HCT116 (cell line): ENCODE results near the gene WNT2. TPM values are rescaled to one million over a fixed set of nuclear protein-coding genes. Genes with fewer than 3 reads are reported as not detected.

Source experiments
- ATAC-seq: fragments of 200-7000 bp; cut with Tn5 transposase; 2 replicates; pipeline ENCODE4 v1.9.1; 2020; ENCODE audit warnings: mild to moderate bottlenecking, moderate library complexity
- BruUV-seq: library from RNA; stranded (reverse); fragments of 400-500 nt; replicated peaks from 2 replicates; lab custom pipeline; 2021; lab: Mats Ljungman, UMichigan
- CTCF ChIA-PET: fragments of 300-600 bp; sonication (Branson Sonifier 250); formaldehyde crosslinking; loops from one replicate; lab custom pipeline; 2021; ENCODE audit warnings: antibody characterized with exemption; lab: Charles Lee
- POLR2A ChIA-PET: fragments of 300-600, 350-600 bp; sonication (Branson Sonifier 250); formaldehyde crosslinking; loops from one replicate; lab custom pipeline; 2021; ENCODE audit warnings: antibody characterized with exemption; lab: Charles Lee
- RAD21 ChIA-PET, 2 experiments: fragments of 300-600 bp; sonication (Branson Sonifier 250); formaldehyde crosslinking; loops; one replicate each; lab custom pipeline; 2023; ENCODE audit warnings: low total read pairs in 2 of 2; ENCODE audit not compliant: uncharacterized antibody in 2 of 2, unreplicated experiment in 2 of 2, low non-redundant PET in 1 of 2; lab: Charles Lee
- DNase-seq: peaks from one replicate; pipeline ENCODE4 v3.0.0-alpha.2; 2010; ENCODE audit warnings: low read depth, low spot score
- H2AFZ ChIP-seq: fragments of 200-600 bp; shearing (Covaris generic), sonication (generic); 2 replicates; pipeline ENCODE4 v1.6.1; 2017; ENCODE audit warnings: low read depth, mixed run types, mixed read lengths, antibody characterized with exemption, low read length; ENCODE audit not compliant: poor library complexity, severe bottlenecking
- H3K27ac ChIP-seq: 2 replicates; pipeline ENCODE4 v1.5.1; 2012; ENCODE audit warnings: low read depth, low read length
- H3K27me3 ChIP-seq: fragments of 200-600 bp; sonication (generic); 2 replicates; pipeline ENCODE4 v1.6.1; 2016; ENCODE audit warnings: mixed run types, low read length, mixed read lengths; ENCODE audit not compliant: insufficient read depth
- H3K36me3 ChIP-seq, 2 experiments: fragments of 200-500 bp in 1 of 2; fragments of 200-600 bp in 1 of 2; sonication (Bioruptor generic) in 1 of 2; sonication (generic) in 1 of 2; 2 replicates each; pipeline versions ENCODE4 v1.5.1 to v1.6.1; 2014 to 2016; ENCODE audit warnings: low read length in 2 of 2, inconsistent platforms in 1 of 2, mixed read lengths in 1 of 2, mixed run types in 1 of 2; ENCODE audit not compliant: insufficient read depth in 2 of 2, control insufficient read depth in 1 of 2
- H3K4me1 ChIP-seq, 2 experiments: fragments of 200-600 bp in 1 of 2; sonication (generic) in 1 of 2; 2 replicates each; pipeline versions ENCODE4 v1.5.1 to v1.6.1; 2012 to 2017; ENCODE audit warnings: low read length in 2 of 2, inconsistent platforms in 1 of 2, mild to moderate bottlenecking in 1 of 2, mixed read lengths in 1 of 2, mixed run types in 1 of 2, moderate library complexity in 1 of 2; ENCODE audit not compliant: insufficient read depth in 2 of 2, control insufficient read depth in 1 of 2
- H3K4me2 ChIP-seq: fragments of 200-600 bp; sonication (generic); 2 replicates; pipeline ENCODE4 v1.6.1; 2017; ENCODE audit warnings: mixed run types, low read length, mixed read lengths
- H3K4me3 ChIP-seq, 2 experiments: fragments of 200-600 bp in 1 of 2; sonication (generic) in 1 of 2; replicated peaks in 1 of 2; 2 replicates each; pipeline ENCODE4 v1.5.1; 2011 to 2016; ENCODE audit warnings: low read length in 2 of 2, control low read depth in 1 of 2, low read depth in 1 of 2, mild to moderate bottlenecking in 1 of 2, mixed read lengths in 1 of 2, mixed run types in 1 of 2
- H3K79me2 ChIP-seq: fragments of 200-600 bp; sonication (generic); 2 replicates; pipeline ENCODE4 v1.6.1; 2017; ENCODE audit warnings: mild to moderate bottlenecking, mixed run types, low read length, moderate library complexity, mixed read lengths; ENCODE audit not compliant: insufficient read depth
- H3K9ac ChIP-seq: fragments of 200-600 bp; sonication (generic); 2 replicates; pipeline ENCODE4 v1.6.1; 2016; ENCODE audit warnings: low read length, mixed read lengths
- H3K9me2 ChIP-seq: fragments of 200-600 bp; sonication (generic), shearing (Covaris generic); 2 replicates; pipeline ENCODE4 v1.6.1; 2017; ENCODE audit warnings: mixed run types, mild to moderate bottlenecking, moderate library complexity; ENCODE audit not compliant: insufficient read depth
- H3K9me3 ChIP-seq, 2 experiments: fragments of 200-500 bp in 1 of 2; fragments of 200-600 bp in 1 of 2; sonication (Bioruptor generic) in 1 of 2; sonication (generic) in 1 of 2; 2 replicates each; pipeline ENCODE4 v1.6.1; 2014 to 2017; ENCODE audit warnings: low read length in 2 of 2, mixed read lengths in 2 of 2, inconsistent platforms in 1 of 2, low read depth in 1 of 2, mild to moderate bottlenecking in 1 of 2, mixed run types in 1 of 2, moderate library complexity in 1 of 2; ENCODE audit not compliant: control insufficient read depth in 1 of 2, insufficient read depth in 1 of 2
- H4K20me1 ChIP-seq: fragments of 200-600 bp; sonication (generic), shearing (Covaris generic); 2 replicates; pipeline ENCODE4 v1.6.1; 2017; ENCODE audit warnings: mixed run types, mild to moderate bottlenecking, moderate library complexity; ENCODE audit not compliant: insufficient read depth
- ATF3 ChIP-seq: IDR thresholded peaks from 2 replicates; pipeline ENCODE4 v1.6.1; 2012
- CBX3 ChIP-seq: IDR thresholded peaks from 2 replicates; pipeline ENCODE4 v1.6.1; 2012; ENCODE audit warnings: low read depth
- POLR2AphosphoS5 ChIP-seq: IDR thresholded peaks from 2 replicates; pipeline ENCODE4 v1.6.1; 2011; ENCODE audit warnings: mild to moderate bottlenecking, low read depth, low read length, moderate library complexity
- TCF7L2 ChIP-seq: IDR thresholded peaks from 2 replicates; pipeline ENCODE4 v1.7.0; 2011; ENCODE audit warnings: borderline replicate concordance, inconsistent platforms; ENCODE audit not compliant: insufficient read depth, insufficient read length; ENCODE audit errors: extremely low read depth
- ZBTB33 ChIP-seq: IDR thresholded peaks from 2 replicates; pipeline ENCODE4 v1.6.1; 2011; ENCODE audit warnings: mild to moderate bottlenecking, low read length, moderate library complexity; ENCODE audit not compliant: insufficient replicate concordance; ENCODE audit errors: extremely low read depth
- intact Hi-C: fragments of 100-400 bp; cut with micrococcal nuclease; formaldehyde crosslinking; loops from 2 replicates; pipeline ENCODE4 v1.10.0; 2022
- total RNA-seq: library from RNA; stranded (reverse); gene quantifications from one replicate; pipeline ENCODE4 v1.2.1, GENCODE V29; 2021; ENCODE audit not compliant: unreplicated experiment

Gene WNT2
- total RNA-seq, 1 experiment from 2014 or later: 0.12 TPM

GRCh38 chr7:117364339-117365080 lies 41.7 kb upstream of the WNT2 start:
- TF ChIP-seq CBX3: no peak
- no peak for TF ChIP-seq POLR2AphosphoS5
- no peak for TF ChIP-seq ZBTB33
- TF ChIP-seq ATF3: no peak
- TF ChIP-seq TCF7L2: no peak
- Histone ChIP-seq H3K27ac (no peak overlapping the region), H3K36me3 (no peaks in the 10 kb centered on the region), H3K4me3 (no peak overlapping the region), H3K4me2 (no peak overlapping the region), H4K20me1 (no peaks in the 10 kb centered on the region), H2AFZ (no peak overlapping the region), H3K9ac (no peak overlapping the region), H3K4me1 (no peaks in the 10 kb centered on the region), H3K9me3 (no peaks in the 10 kb centered on the region), H3K9me2 (no peaks in the 10 kb centered on the region), H3K79me2 (no peaks in the 10 kb centered on the region), H3K27me3 (no peaks in the 10 kb centered on the region)
- no TSS peak for BruUV-seq
- ChIA-PET CTCF (no interaction called here), POLR2A (no interaction called here), RAD21 (no interaction called here)
- DNase-seq (no peak), ATAC-seq (no peak)
- intact Hi-C loops: no loop called here
